Measurements from ENCODE around the gene SLC2A1.

The SLC2A1 gene

GRCh38 chr1:42979896-42980800 is 21.5 kb upstream of the SLC2A1 start:
- DNase-seq (ENCODE audit: low spot score), result no peak

- DNase-seq (ENCODE audit: low spot score), result no peak
These were observed 20.4 kb upstream of the SLC2A1 start for GRCh38 chr1:42979036-42979430.

GRCh38 chr1:42978317-42979035 is 19.8 kb upstream of the SLC2A1 start:
- no peak for DNase-seq (ENCODE audit: low spot score)

GRCh38 chr1:42977653-42978052 is 19.0 kb upstream of the SLC2A1 start:
- DNase-seq (ENCODE audit: low spot score), result no peak

- no peak for DNase-seq (ENCODE audit: low spot score)
These were observed 17.0 kb upstream of the SLC2A1 start for GRCh38 chr1:42975561-42976225.

GRCh38 chr1:42974767-42975437 is 16.2 kb upstream of the SLC2A1 start:
- DNase-seq (ENCODE audit: low spot score), result no peak

GRCh38 chr1:42973799-42974198 is 15.1 kb upstream of the SLC2A1 start:
- DNase-seq (ENCODE audit: low spot score), result no peak

- no peak for DNase-seq (ENCODE audit: low spot score)
These were observed 14.6 kb upstream of the SLC2A1 start for GRCh38 chr1:42973286-42973685.

GRCh38 chr1:42971841-42972291 is 13.2 kb upstream of the SLC2A1 start:
- DNase-seq (ENCODE audit: low spot score), result no peak

GRCh38 chr1:42970143-42970542 is 11.5 kb upstream of the SLC2A1 start:
- DNase-seq (ENCODE audit: low spot score), result no peak

GRCh38 chr1:42968654-42969053 is 10.0 kb upstream of the SLC2A1 start:
- no peak for DNase-seq (ENCODE audit: low spot score)

- no peak for DNase-seq (ENCODE audit: low spot score)
These were observed 8.3 kb upstream of the SLC2A1 start for GRCh38 chr1:42966688-42967612.

GRCh38 chr1:42965378-42965777 is 6.7 kb upstream of the SLC2A1 start:
- DNase-seq (ENCODE audit: low spot score), result no peak

GRCh38 chr1:42964044-42964812 is 5.6 kb upstream of the SLC2A1 start:
- DNase-seq (ENCODE audit: low spot score), result no peak

GRCh38 chr1:42963378-42964043 is 4.8 kb upstream of the SLC2A1 start:
- DNase-seq (ENCODE audit: low spot score), result no peak

GRCh38 chr1:42962641-42963377 is 4.1 kb upstream of the SLC2A1 start:
- no peak for DNase-seq (ENCODE audit: low spot score)

GRCh38 chr1:42961312-42962091 is 2.8 kb upstream of the SLC2A1 start:
- no peak for DNase-seq (ENCODE audit: low spot score)

Data from D341Med (cell line).